Karpas-422 (cell line): ENCODE results near the gene TCEA2. TPM values are rescaled to one million over a fixed set of nuclear protein-coding genes. Genes with fewer than 3 reads are reported as not detected.

ENCODE experiments used
- DNase-seq: peaks from one replicate; pipeline ENCODE4 v3.0.0-alpha.2; 2015
- H2AFZ ChIP-seq: fragments of 200-600 bp; sonication (generic); 2 replicates; pipeline ENCODE4 v1.6.1; 2014; ENCODE audit warnings: antibody characterized with exemption, low read length, mixed read lengths
- H3K27ac ChIP-seq: fragments of 200-600 bp; sonication (generic); 2 replicates; pipeline ENCODE4 v1.5.1; 2014; ENCODE audit warnings: mild to moderate bottlenecking, low read length, moderate library complexity
- H3K27me3 ChIP-seq: fragments of 200-600 bp; sonication (generic); 2 replicates; pipeline ENCODE4 v1.6.1; 2014; ENCODE audit warnings: low read length, mixed read lengths
- H3K36me3 ChIP-seq: fragments of 200-600 bp; sonication (generic); 2 replicates; pipeline ENCODE4 v1.6.1; 2014; ENCODE audit warnings: low read length, mixed read lengths; ENCODE audit not compliant: insufficient read depth
- H3K4me1 ChIP-seq: fragments of 200-600 bp; sonication (generic); 2 replicates; pipeline ENCODE4 v1.6.1; 2014; ENCODE audit warnings: mild to moderate bottlenecking, low read length, mixed read lengths
- H3K4me2 ChIP-seq: fragments of 200-600 bp; sonication (generic); 2 replicates; pipeline ENCODE4 v1.6.1; 2014; ENCODE audit warnings: low read length, low read depth, mild to moderate bottlenecking; ENCODE audit not compliant: poor library complexity, severe bottlenecking
- H3K4me3 ChIP-seq: fragments of 200-600 bp; sonication (generic); 2 replicates; pipeline ENCODE4 v1.5.1; 2014; ENCODE audit warnings: mild to moderate bottlenecking, antibody characterized with exemption, low read length, mixed read lengths
- H3K79me2 ChIP-seq: fragments of 200-600 bp; sonication (generic); 2 replicates; pipeline ENCODE4 v1.6.1; 2014; ENCODE audit warnings: mild to moderate bottlenecking, low read length, mixed read lengths
- H3K9ac ChIP-seq: fragments of 200-600 bp; sonication (generic); 2 replicates; pipeline ENCODE4 v1.6.0; 2014; ENCODE audit warnings: low read length
- H3K9me2 ChIP-seq: fragments of 200-600 bp; sonication (generic), shearing (Covaris generic); replicated peaks from 2 replicates; pipeline ENCODE4 v1.6.0; 2014; ENCODE audit warnings: mild to moderate bottlenecking, low read length, moderate library complexity; ENCODE audit not compliant: insufficient read depth
- H3K9me3 ChIP-seq: fragments of 300-700, 200-600 bp; sonication (generic); 2 replicates; pipeline ENCODE4 v1.6.1; 2014; ENCODE audit warnings: low read length, mixed read lengths
- H4K20me1 ChIP-seq: fragments of 200-600 bp; sonication (generic); 2 replicates; pipeline ENCODE4 v1.6.1; 2014; ENCODE audit warnings: mild to moderate bottlenecking, antibody characterized with exemption, low read length, low read depth; ENCODE audit not compliant: insufficient read depth
- total RNA-seq: library from RNA; depleted of rRNA; stranded (reverse); fragments of >200 nt; shearing (Covaris generic); gene quantifications from 2 replicates; pipeline ENCODE4 v1.2.3, GENCODE V29; 2014; ENCODE audit warnings: low replicate concordance

The TCEA2 gene
- total RNA-seq, 1 experiment from 2014 or later = 124 TPM

DNA sequence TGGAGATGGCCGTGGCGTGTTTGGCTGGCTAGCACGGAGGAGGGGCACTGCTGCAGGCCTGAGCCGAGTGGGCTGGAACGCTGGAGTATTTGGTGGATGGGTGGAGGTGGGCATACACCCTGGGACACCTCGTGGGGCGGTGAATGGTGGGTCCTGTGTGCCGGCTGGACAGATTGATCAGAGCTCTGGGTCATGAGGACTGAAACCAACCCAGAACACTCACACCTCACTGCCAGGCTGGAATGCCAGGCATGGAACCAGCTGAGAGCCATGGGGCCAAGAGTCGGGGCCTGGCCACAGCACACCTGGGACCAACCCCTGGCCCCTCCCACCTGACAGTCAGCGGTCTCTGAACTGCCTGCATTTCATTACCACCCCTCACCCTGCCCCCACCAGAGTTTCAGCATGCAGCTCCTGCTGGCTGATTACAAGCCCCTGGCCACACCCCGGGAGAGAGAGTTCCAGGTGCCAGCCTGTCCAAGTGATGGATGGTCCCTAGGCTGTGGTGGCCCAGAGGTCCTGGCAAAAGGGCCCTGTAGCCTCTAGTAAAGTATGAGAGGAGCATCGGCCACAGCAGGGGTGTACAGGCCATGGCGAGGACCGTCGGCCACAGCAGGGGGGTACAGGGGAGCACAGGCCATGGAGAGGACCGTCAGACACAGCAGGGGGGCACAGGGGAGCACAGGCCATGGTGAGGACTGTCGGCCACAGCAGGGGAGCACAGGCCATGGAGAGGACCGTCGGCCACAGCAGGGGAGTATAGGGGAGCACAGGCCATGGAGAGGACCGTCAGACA, 41.1 kb downstream of the TCEA2 start:
- no peak overlapping the region for H3K4me3 ChIP-seq
- H3K9me3 ChIP-seq = no peaks in the 10 kb centered on the region
- no peak for DNase-seq
- H3K4me1 ChIP-seq = peaks cover 57% of the 10 kb centered on the region
- no peaks in the 10 kb centered on the region for H3K27me3 ChIP-seq
- H3K79me2 ChIP-seq = no peaks in the 10 kb centered on the region
- H3K36me3 ChIP-seq = no peaks in the 10 kb centered on the region; the same call in 1 of the 2 replicates
- H4K20me1 ChIP-seq = peaks cover 8% of the 10 kb centered on the region; the same call in 1 of the 2 replicates
- no peak overlapping the region for H3K27ac ChIP-seq
- H2AFZ ChIP-seq = no peak overlapping the region
- no peaks in the 10 kb centered on the region for H3K9me2 ChIP-seq
- H3K9ac ChIP-seq = no peak overlapping the region
- no peak overlapping the region for H3K4me2 ChIP-seq

- Histone ChIP-seq H3K4me2 (no peak overlapping the region), H3K4me3 (no peak overlapping the region), H3K27ac (no peak overlapping the region), H3K4me1 (peaks cover 56% of the 10 kb centered on the region), H3K27me3 (no peaks in the 10 kb centered on the region), H3K9me2 (no peaks in the 10 kb centered on the region), H3K9me3 (no peaks in the 10 kb centered on the region), H2AFZ (no peak overlapping the region), H3K79me2 (no peaks in the 10 kb centered on the region), H3K36me3 (no peaks in the 10 kb centered on the region; the same call in 1 of the 2 replicates), H4K20me1 (peaks cover 8% of the 10 kb centered on the region; the same call in 1 of the 2 replicates), H3K9ac (no peak overlapping the region)
- DNase-seq = no peak
Observed at GRCh38 chr20:64104667-64105451, 41.9 kb downstream of the TCEA2 start.

- no peak for DNase-seq
- Histone ChIP-seq H3K9me3 (no peaks in the 10 kb centered on the region), H4K20me1 (peaks cover 8% of the 10 kb centered on the region; the same call in 1 of the 2 replicates), H3K4me2 (no peak overlapping the region), H3K9ac (no peak overlapping the region), H3K4me1 (peaks cover 47% of the 10 kb centered on the region), H2AFZ (no peak overlapping the region), H3K27me3 (no peaks in the 10 kb centered on the region), H3K79me2 (no peaks in the 10 kb centered on the region), H3K27ac (no peak overlapping the region), H3K36me3 (no peaks in the 10 kb centered on the region; the same call in 1 of the 2 replicates), H3K4me3 (no peak overlapping the region), H3K9me2 (no peaks in the 10 kb centered on the region)
Observed at GRCh38 chr20:64105846-64106434, 42.9 kb downstream of the TCEA2 start.

GRCh38 chr20:64106435-64106961, 43.5 kb downstream of the TCEA2 start:
- Histone ChIP-seq H3K4me1 (peaks cover 43% of the 10 kb centered on the region), H3K4me3 (no peak overlapping the region), H3K9me2 (no peaks in the 10 kb centered on the region), H3K4me2 (no peak overlapping the region), H2AFZ (no peak overlapping the region), H3K36me3 (no peaks in the 10 kb centered on the region; the same call in 1 of the 2 replicates), H3K9me3 (no peaks in the 10 kb centered on the region), H4K20me1 (peaks cover 3% of the 10 kb centered on the region; the same call in 1 of the 2 replicates), H3K27me3 (no peaks in the 10 kb centered on the region), H3K27ac (no peak overlapping the region), H3K9ac (no peak overlapping the region), H3K79me2 (no peaks in the 10 kb centered on the region)
- DNase-seq = no peak

GRCh38 chr20:64106981-64107735, 44.2 kb downstream of the TCEA2 start, which contains the start of gene NPBWR2:
Gene NPBWR2 (minus strand): TSS chr20:64107565. CDS start chr20:64106831, 734 bp downstream.
- Histone ChIP-seq H3K4me3 (peak within 1 kb of the TSS; percentile 49; the same call in 1 of the 2 replicates), H3K4me1 (peaks cover 45% of the 10 kb centered on the region), H4K20me1 (no peaks in the 10 kb centered on the region), H2AFZ (no peak within 1 kb of the TSS), H3K9me3 (no peaks in the 10 kb centered on the region), H3K4me2 (peak within 1 kb of the TSS; percentile 63), H3K27me3 (no peaks in the 10 kb centered on the region), H3K36me3 (no peaks in the 10 kb centered on the region), H3K27ac (peak within 1 kb of the TSS; percentile 86), H3K9me2 (no peaks in the 10 kb centered on the region), H3K9ac (peak within 1 kb of the TSS; percentile 68), H3K79me2 (no peaks in the 10 kb centered on the region)
- DNase-seq = peak; percentile 87

GRCh38 chr20:64107736-64108457, 44.9 kb downstream of the TCEA2 start:
- Histone ChIP-seq H3K4me1 (peaks cover 50% of the 10 kb centered on the region), H3K36me3 (no peaks in the 10 kb centered on the region), H3K27ac (peak overlapping the region; percentile 86), H3K9me3 (no peaks in the 10 kb centered on the region), H3K79me2 (no peaks in the 10 kb centered on the region), H3K9me2 (no peaks in the 10 kb centered on the region), H3K27me3 (no peaks in the 10 kb centered on the region), H3K4me3 (peak overlapping the region; percentile 49; the same call in 1 of the 2 replicates), H3K9ac (peak overlapping the region; percentile 68), H3K4me2 (peak overlapping the region; percentile 63), H4K20me1 (no peaks in the 10 kb centered on the region), H2AFZ (no peak overlapping the region)
- peak; percentile 85 for DNase-seq
